Colon (tissue), 2 donors: ENCODE results near the gene FIZ1.

Experiments used
- FAIRE-seq: peaks from 2 replicates; lab custom pipeline; 2012; peaks lifted over from hg19 to GRCh38; lab: Jason Lieb, UNC
- donor health status: control.
- donor health status: control.

Gene FIZ1, protein sequence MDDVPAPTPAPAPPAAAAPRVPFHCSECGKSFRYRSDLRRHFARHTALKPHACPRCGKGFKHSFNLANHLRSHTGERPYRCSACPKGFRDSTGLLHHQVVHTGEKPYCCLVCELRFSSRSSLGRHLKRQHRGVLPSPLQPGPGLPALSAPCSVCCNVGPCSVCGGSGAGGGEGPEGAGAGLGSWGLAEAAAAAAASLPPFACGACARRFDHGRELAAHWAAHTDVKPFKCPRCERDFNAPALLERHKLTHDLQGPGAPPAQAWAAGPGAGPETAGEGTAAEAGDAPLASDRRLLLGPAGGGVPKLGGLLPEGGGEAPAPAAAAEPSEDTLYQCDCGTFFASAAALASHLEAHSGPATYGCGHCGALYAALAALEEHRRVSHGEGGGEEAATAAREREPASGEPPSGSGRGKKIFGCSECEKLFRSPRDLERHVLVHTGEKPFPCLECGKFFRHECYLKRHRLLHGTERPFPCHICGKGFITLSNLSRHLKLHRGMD

DNA sequence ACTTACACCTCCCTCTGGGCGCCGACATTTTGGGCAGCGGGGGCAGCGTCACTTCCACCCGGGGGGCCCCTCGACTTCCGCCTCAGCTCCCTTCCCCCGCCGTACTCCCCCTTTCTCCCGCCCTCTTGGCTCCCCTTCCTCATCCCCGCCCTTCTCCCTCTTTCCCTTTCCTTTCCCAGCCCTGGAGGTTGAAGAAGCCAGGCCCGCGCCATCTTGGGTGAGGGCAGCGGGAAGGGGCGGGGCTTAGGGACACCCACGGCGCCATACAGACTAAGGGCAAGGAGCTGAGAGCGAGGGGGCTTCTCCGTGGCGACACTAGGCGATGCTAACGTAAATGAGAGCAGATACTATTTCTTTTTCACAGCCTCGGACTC lies at the start of gene FIZ1:
TSS of gene FIZ1 (minus strand) at position 50 of the 374 bp plus-strand sequence. CDS start 1,652 bp downstream, outside the sequence.
- no peak for FAIRE-seq

DNA sequence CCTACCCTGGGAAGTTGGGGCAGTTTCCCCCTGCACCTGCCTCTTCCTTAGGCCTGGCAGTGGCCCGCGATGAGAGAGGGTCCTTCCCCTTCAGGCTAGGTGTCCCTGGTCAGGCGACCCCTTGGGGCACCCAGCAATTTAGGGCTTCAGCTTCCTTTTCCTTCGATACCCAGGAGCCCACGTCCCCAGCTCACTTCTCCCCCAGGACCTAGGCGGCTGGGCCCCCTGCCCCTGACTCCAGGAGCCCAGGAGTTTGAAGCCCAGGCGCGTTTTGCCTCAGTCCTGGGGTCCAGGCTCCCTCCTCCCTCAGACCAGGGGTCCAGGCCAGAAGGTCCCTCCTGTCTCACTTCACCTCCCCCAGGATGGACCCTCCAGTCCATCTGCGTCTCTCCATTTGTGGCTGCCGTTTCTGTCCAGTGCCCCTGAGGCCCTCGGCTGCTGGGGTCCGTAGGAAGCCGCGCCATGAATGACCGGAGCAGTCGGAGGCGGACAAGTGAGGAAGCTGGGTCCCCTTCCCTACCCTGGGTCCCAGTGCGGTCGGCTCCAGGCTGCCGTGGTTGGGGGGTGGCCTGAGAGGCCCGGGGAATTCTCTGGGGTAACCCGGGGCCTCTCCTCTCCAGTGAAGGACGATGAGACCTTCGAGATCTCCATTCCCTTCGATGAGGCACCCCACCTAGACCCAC lies 49.4 kb upstream of the FIZ1 start:
- FAIRE-seq, result no peak

DNA sequence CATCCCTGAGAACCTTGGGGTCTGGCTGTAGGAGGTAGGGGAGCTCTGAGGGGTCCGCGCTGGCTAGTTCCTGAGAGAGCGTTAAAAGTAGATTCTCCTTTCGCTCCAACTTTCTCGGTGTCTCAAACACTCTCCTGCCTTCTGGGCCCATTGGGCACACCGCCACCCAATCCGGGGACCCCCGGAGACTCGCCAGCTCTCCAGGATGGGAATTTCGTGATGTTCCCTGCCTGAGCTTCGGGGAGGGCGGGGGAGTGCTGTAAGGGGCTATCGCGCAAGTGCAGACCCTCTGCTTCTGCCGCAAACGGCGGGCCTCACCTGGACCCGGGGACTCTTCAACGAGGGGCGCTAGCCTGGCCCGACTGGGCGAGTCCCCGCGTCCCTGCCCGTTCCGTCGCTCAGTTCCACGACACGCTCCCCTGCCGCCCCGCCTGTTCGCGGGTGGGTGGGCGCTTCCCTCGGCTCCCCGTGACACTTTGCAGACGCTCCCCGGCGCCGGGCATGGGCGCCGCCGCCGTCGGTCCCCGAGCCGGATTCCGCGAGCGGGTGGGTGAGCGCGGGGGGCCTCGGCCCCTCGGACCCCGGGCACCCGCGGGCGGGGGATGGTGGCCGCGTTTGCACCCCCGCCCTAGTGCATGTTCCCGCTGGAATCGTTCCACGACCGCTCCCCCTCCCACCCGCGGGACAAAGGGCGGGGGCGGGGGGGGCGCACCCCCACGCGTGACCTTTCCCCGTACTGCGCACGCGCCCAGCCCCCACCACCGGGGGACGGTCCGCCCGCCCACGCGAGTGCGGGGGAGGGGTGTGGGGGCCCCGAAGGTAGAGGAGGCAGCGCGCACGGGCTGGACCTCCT lies 48.6 kb upstream of the FIZ1 start, which contains the start of gene CCDC106:
TSS of gene CCDC106 (plus strand) at position 481 of the 853 bp plus-strand sequence. CDS start 835 bp downstream, outside the sequence.
- FAIRE-seq, result no peak

DNA sequence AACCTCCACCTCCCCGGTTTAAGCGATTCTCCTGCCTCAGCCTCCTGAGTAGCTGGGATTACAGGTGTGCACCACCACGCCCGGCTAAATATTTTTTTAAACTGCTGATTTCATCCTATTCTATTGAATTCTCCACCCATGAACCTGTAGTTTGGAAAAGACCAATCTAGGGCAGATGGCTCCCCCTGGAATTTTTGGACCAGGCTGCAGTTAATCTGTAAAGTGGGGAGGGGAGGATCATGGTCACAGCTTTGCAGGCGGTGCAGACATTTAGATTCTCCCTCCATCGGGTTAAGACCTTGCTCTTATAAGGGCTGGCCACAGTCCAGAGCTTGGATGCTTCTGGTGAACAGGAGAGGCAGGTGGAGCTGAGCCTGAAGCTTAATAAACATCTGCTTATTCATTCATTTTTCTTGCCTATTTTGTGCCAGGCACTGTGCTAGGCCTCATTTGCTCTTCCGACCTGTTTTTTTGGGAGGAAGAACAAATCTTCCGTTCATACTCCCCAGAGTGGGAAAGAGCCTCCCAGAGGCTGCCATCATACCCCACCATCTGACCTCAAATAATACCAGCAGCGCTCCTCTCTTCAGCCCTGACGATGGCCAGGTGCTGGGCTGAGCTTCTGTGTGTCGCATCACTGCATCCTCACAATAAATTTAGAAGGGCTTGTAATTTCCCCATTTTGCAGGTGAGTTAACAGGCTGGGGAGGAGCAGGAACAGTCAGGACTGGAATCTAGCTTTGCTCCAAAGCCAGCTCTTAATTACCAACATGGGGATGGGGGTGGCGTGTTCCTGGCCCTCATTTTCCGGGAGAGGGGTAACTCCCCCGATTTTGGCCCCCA lies 47.8 kb upstream of the FIZ1 start:
- no peak for FAIRE-seq

DNA sequence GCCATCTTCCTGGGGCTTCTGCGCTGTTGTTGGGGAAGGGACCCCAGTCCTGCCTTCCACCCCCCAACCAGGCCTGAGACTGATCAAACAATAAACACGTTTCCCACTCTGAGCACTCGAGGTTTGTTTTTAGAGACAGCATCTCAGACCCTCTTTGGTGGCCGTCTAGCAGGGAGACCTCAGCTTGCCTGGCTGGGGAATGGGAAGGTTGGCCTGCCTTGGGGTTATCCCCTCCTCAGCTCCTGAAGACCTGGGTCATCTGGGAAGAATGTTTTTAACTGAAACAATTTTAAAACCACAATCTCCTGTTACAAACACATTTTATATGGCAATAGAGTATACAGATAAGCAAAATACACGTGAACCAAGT lies 46.2 kb upstream of the FIZ1 start:
- no peak for FAIRE-seq

DNA sequence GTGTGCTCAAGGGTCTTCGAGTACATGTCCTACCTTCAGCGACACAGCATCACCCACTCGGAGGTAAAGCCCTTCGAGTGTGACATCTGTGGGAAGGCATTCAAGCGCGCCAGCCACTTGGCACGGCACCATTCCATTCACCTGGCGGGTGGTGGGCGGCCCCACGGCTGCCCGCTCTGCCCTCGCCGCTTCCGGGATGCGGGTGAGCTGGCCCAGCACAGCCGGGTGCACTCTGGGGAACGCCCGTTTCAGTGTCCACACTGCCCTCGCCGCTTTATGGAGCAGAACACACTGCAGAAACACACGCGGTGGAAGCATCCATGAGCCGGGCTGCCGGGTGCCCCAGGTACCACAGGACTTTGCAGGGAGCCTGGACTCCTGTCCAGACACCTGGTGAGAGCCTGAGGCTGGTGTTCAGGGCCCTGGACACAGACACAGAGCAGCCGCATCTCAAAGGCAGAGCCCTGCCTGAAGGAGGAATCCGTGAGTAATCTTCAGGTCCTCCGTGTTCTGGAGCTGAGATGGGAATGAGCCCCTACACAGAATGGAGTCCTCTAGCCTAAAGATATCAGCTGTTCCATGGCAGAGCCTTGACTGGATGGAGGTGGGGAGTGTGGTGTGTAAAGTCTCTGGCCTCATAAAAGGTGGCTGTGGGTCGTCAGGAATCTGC lies 45.7 kb upstream of the FIZ1 start:
- FAIRE-seq, result no peak

DNA sequence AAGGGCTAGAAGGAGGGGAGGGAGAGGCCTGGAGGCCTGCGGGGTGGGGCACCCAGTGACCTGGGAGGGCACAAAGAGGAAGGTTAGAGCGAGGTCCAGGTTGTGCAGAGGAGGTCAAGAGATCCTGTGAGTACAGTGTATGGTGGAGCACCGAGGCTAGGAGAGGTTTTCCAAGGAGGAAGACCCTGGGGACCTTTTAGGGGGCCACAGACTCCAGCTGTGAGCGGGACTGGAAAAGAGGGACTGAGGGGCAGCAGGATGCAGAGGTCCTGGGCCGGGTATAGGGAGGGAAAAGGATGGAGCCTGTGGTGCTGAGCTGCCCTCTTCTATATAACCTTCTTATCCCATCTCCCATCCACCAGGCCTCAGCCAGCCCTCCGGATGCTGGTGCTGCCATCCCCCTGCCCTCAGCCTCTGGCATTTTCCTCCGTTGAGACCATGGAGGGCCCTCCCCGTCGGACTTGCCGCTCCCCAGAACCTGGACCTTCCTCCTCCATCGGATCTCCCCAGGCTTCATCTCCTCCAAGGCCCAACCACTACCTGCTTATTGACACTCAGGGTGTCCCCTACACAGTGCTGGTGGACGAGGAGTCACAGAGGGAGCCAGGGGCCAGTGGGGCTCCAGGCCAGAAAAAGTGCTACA lies 45.0 kb upstream of the FIZ1 start:
- no peak for FAIRE-seq

DNA sequence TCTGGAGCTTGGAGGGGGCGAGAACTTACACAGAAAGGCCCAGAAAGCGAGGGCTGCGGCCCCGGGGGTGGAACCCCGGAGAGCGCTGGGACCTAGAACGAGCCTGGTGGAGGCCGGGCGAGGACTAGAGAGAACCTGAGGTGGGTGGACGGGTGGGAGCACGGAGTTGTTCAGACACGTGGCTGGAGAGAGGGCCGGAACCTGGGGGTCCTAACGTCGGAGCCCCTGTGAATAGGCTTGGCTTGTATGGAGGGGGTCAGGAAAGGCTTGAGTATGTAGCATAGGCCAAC lies 44.5 kb upstream of the FIZ1 start:
- FAIRE-seq, result no peak

DNA sequence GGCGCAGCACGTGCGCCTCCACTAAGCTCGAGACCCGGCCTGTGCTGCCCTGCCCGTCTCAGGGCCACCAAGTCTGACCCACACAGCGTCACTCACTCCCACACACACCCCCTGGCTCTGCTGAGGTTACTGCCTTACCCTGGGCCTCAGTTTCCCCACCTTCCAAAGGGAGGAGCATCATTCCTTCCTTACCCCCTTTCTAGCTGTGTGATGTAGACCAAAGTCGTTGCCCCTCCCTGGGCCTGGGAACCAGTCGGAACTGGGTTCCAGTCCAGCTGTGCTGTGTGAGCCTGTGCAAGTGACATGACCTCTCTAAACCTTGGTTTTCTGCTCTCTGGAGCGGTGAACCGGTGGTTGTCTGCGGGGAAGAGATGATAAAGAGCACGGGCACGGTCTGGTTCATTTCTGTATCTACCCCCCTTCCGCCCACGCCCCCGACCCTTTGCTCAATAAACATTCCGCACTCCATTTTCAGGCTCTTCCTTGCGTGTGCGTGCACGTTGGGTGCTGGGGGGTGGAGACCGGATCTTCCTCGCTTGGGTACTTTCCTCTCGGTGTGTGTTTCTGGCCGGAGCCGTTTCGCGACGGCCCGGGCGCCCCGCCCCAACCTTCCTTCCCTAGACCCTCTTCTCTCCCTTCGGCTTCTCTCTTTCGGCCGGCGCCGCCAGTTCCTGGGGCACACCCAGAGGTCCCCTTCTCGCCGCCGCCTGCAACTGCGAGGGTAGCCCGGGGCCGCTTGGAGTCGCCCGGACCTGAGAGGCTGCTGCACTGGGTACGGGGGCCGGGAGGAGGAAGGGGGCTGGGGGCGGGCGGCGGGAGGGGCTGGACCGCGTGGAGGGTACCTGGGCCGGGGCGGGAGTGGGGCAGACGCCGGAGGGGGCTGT lies 43.9 kb upstream of the FIZ1 start, which contains the start of gene ZNF581:
TSS of gene ZNF581 (plus strand) at position 647 of the 884 bp plus-strand sequence. CDS start 923 bp downstream, outside the sequence.
- no peak for FAIRE-seq

DNA sequence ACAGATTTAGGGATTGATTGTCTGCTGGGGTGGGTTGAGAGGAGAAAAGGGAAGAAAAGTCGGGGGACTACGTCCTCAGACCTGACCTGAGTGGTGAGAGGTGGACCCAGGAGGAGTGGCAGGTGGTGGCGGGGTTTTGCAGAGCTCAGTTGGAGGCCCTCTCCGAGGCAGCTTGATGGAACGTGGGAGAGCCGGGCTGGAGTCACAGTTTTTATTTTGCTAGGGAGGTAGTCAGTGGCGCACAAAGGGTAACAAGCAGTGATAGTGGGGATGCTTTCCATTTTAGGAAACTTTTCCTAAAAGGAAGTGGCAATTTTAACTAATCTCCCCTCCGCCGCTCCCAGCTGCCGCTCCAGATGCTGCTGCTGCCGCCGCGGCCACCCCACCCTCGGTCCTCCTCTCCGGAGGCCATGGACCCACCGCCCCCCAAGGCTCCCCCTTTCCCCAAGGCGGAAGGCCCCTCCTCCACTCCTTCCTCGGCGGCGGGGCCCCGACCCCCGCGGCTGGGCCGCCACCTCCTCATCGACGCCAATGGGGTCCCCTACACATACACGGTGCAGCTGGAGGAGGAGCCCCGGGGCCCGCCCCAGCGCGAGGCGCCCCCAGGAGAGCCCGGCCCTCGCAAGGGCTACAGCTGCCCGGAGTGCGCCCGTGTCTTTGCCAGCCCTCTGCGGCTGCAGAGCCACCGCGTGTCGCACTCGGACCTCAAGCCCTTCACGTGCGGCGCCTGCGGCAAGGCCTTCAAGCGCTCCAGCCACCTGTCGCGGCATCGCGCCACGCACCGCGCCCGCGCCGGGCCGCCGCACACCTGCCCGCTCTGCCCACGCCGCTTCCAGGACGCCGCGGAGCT lies 43.1 kb upstream of the FIZ1 start:
- FAIRE-seq, result no peak

DNA sequence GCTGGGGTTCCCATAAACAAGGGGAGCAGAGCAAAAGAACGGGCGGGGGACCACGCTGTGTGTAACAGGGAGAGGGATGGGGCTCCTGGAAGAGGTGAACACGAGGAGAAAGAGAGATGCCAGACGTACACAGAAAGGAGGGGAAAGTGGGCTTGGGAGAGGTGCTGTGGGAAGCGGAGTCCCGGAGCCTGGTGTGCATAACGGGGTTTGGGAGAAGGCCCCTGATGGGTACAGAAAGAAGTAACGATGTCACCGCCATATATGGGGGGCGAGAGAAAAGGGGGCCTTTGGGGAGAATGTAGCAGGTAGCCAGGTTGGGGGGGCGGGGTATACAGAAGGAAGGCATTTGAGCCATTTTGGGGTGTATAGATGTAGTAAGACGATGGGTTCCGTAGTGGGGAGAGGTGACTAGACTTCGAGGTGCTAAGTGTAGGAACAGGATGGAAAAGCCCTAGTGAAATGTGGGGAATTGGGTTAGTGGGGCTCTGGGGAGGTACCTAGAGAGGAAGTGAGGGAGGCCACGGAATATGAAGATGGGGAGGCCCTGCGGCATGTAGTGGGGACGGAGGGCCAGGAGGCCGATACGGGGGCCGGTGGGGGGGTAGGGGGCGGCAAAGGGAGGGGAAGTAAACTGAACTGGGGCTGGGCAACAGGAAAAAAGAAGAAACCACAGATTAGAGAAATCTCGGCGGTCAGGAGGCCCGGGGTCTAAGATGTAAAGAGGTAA lies 42.3 kb upstream of the FIZ1 start:
- FAIRE-seq, result no peak

DNA sequence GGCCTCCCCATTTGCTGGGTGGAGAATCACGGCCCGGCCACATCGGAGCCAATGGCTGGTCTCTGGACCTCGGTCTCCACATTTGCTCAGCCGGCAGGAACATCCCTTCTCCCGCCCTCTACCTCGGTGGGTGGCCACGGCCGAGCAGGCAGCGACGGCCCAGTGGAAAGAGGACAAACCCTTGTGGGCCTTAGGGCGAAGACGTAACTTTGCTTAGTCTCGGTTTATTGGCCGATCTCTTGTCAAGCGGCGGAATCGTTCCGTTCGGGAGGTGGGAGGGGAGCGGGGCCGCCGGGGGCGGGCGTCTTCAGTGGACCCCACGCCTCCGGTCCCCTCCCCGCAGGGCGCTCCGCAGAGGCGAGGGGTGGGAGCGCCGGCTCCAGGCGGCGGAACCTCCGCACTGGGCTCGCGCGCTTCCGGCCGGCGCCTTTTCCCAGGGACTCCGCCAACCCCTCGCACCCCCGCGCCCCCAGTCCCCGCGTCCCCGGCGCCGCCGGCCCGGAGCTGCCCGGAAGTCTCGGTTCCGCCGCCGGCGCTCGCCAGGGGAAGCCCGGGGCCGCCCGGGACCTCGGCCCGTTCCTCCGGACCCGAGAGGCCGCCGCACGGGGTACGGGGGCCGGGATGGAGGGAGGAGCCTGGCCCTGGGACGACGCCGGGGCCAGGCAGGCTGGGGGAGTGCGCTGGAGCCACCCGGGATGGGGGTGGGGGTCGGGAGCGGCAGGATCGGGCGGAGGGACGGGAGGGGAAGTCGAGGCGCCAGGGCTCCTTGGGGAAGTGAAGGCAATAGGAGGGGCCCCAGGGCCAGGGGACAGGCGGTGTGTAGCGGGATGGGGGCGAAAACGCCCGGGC lies 41.5 kb upstream of the FIZ1 start, which contains the start of gene ZNF580:
TSS of gene ZNF580 (plus strand) at position 426 of the 849 bp plus-strand sequence. CDS start 1,507 bp downstream, outside the sequence.
- no peak for FAIRE-seq

DNA sequence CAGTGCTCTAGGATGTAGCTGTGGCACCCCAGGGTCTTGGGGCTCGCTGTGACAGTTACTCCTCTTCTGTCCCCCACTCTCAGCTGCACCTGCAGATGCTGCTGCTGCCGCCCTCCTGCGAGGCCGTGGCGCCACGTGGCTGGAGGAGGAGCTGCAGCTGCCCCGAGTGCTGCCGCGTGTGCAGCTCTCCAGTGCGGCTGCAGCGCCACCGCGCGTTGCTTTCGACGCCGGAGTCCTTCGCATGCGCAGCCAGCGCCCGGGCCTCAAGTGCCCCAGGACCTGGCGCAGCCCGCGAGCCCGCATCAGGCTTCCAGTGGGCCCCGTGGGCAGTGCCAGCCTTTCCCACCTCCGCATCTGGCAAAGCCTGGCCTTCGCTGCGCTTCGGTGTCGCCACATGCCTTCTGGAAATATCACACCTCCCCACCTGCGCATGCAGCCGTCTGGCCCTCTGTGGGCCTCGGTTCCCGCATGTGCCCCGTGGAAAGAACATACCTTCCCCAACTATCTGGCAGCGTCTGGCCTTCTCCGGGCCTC lies 40.8 kb upstream of the FIZ1 start:
- FAIRE-seq, result no peak

DNA sequence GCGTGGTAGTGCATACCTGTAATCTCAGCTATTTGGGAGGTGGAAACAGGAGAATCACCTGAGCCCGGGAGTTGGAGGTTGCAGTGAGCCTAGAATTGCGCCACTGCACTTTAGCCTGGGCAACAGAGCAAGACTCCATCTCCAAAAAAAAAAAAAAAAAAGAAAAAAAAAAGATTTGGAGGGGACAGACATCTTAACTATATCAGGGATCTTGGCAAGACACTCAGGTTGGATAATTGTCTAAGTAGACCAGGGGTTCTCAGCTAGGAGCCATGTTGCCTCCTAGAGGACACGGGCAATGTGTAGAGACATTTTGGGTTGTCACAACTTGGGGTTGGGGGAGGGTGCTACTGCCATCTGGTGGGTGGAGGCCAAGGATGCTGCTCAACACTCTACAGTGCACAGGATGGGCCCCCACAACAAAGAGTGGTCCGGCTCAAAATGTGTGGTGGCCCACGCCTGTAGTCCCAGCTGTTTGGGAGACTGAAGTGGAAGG lies 39.6 kb upstream of the FIZ1 start:
- no peak for FAIRE-seq

DNA sequence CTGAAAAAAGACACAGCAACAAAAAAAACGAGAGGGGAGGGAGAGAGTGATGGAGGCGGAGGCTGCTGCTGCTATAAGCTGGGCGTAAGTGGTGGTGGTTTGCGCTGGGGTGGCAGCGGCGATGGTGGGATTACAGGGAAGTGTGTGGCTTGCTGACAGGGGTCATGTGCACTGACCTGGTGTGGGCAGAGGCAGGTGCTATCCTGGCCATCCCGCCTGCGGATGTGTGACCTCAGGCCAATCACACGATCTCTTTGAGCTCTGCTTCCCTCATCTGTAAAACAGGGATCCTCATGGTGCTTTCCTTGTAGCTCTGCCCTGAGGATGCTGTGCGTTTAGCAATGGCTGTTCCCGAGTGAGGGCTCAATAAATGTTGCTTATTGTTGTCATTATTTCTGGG lies 38.2 kb upstream of the FIZ1 start:
- FAIRE-seq, result no peak

DNA sequence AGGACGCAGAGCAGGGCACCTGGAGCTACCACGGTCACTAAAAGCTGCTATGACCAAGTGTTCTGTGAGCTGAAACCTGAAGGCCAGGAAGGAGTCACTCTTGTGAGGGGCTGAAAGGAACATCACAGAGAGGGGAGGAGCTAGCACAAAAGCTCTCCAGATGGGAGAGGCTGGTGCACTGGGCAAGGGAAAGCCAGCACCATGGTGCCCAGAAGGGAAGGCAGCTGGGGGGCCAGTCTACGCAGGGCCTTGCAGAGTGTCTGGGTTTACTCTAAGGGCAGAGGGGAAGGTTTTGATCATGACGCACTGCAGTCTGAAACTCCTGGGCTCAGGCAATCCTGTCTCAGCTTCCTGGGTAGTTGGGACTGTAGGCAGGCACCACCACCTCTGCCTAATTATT lies 37.4 kb upstream of the FIZ1 start:
- FAIRE-seq, result no peak
